Nephron progenitor cell (in vitro differentiated cells): Measurements from ENCODE around the gene CENPT.
"Not testable (repeated sequence)": the region's sequence is repeated elsewhere in the genome, so short reads cannot be mapped to it uniquely, and the experiment has no call there.

Experiments
- DNase-seq: peaks from one replicate; pipeline ENCODE4 v3.0.0; 2021
- H3K27ac Mint-ChIP-seq: 2 replicates; pipeline ENCODE4 v1.8.0; 2021; ENCODE audit warnings: mild to moderate bottlenecking, moderate library complexity, mixed read lengths
- H3K27me3 Mint-ChIP-seq: 2 replicates; pipeline ENCODE4 v1.8.0; 2021; ENCODE audit warnings: mild to moderate bottlenecking, low read depth, mixed read lengths; ENCODE audit not compliant: poor library complexity
- H3K36me3 Mint-ChIP-seq: 2 replicates; pipeline ENCODE4 v1.8.0; 2021; ENCODE audit warnings: low read depth, mixed read lengths
- H3K4me1 Mint-ChIP-seq: 2 replicates; pipeline ENCODE4 v1.8.0; 2021; ENCODE audit warnings: mixed read lengths
- H3K4me3 Mint-ChIP-seq: 2 replicates; pipeline ENCODE4 v1.8.0; 2021; ENCODE audit warnings: mild to moderate bottlenecking, moderate library complexity, mixed read lengths
- H3K9me3 Mint-ChIP-seq: 2 replicates; pipeline ENCODE4 v1.8.0; 2021; ENCODE audit warnings: mild to moderate bottlenecking, moderate library complexity, mixed read lengths
- TF ChIP-seq, protein P1 (sequence below): fragments of 200-600 bp; sonication (generic); IDR thresholded peaks from 2 replicates; pipeline ENCODE4 v1.5.0; 2021; ENCODE audit warnings: antibody characterized with exemption

Gene CENPT

DNA sequence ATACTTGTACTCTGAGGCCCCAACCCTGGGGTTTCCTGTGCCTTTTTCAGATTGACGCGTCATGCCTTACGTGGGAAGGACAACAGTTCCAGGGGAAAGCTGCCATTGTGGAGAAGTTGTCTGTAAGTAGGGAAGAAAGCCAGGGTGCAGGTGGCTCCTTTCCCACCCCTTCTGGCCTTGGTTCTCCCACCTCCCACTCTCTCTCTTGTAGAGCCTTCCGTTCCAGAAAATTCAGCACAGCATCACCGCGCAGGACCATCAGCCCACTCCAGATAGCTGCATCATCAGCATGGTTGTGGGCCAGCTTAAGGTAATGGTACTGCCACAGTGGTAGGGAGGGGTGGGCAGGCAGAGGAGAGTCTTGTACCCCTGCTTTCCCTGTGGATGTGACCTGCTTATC lies 20.8 kb upstream of the CENPT start:
- H3K4me3 Mint-ChIP-seq = no peak overlapping the region
- peaks cover 7% of the 10 kb centered on the region for H3K4me1 Mint-ChIP-seq
- H3K27ac Mint-ChIP-seq = no peak overlapping the region
- no peaks in the 10 kb centered on the region for H3K27me3 Mint-ChIP-seq
- H3K36me3 Mint-ChIP-seq = peaks cover 27% of the 10 kb centered on the region
- DNase-seq = no peak
- TF ChIP-seq, protein P1, sequence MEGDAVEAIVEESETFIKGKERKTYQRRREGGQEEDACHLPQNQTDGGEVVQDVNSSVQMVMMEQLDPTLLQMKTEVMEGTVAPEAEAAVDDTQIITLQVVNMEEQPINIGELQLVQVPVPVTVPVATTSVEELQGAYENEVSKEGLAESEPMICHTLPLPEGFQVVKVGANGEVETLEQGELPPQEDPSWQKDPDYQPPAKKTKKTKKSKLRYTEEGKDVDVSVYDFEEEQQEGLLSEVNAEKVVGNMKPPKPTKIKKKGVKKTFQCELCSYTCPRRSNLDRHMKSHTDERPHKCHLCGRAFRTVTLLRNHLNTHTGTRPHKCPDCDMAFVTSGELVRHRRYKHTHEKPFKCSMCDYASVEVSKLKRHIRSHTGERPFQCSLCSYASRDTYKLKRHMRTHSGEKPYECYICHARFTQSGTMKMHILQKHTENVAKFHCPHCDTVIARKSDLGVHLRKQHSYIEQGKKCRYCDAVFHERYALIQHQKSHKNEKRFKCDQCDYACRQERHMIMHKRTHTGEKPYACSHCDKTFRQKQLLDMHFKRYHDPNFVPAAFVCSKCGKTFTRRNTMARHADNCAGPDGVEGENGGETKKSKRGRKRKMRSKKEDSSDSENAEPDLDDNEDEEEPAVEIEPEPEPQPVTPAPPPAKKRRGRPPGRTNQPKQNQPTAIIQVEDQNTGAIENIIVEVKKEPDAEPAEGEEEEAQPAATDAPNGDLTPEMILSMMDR = no peak
- no peaks in the 10 kb centered on the region for H3K9me3 Mint-ChIP-seq

DNA sequence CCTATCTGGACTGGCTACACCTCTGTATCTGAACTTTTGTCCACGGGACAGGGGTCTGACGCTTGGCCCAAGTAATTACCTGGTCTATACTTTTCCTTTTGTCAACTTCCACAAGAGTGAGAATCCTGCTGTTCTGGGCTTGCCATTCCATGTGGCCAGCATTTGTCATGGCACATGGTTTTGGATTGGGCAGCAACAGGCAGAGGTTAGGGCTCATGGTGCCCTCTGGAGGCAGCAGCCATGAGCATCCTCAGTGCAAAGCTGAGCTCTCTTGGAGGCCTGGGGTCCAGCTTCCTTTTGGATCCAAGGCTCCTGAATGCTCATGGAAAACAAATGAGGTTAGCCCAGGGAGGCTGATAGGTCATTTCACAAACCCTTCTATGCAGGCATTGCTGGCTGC lies 17.8 kb upstream of the CENPT start:
- H3K36me3 Mint-ChIP-seq = peaks cover 27% of the 10 kb centered on the region
- H3K27ac Mint-ChIP-seq = no peak overlapping the region
- peaks cover 6% of the 10 kb centered on the region for H3K4me1 Mint-ChIP-seq
- peaks cover 3% of the 10 kb centered on the region for H3K27me3 Mint-ChIP-seq
- no peaks in the 10 kb centered on the region for H3K9me3 Mint-ChIP-seq
- no peak for DNase-seq
- TF ChIP-seq, protein P1 = no peak
- H3K4me3 Mint-ChIP-seq = no peak overlapping the region

DNA sequence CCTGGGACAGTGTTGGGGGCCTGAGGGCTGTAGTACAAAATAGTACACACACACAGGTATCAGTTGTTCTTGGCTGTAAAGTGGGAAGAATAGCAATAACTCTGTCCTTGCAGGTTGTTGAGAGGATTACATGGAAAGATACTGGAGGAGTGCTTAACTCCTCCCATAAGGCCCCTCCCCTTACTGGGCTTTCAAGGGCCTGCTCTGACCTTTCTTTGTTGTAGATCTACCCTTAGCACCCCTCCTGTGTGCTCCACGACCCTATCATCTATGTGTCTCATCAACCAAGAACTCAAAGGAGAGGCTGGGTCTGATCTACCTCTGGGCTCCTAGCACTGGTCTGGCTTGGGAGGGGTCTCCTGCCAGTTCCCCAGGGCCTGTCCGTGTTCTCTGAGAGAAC lies 17.1 kb upstream of the CENPT start:
- Mint-ChIP-seq H3K4me1 (peaks cover 6% of the 10 kb centered on the region), H3K27ac (no peak overlapping the region), H3K27me3 (peaks cover 3% of the 10 kb centered on the region), H3K36me3 (peaks cover 25% of the 10 kb centered on the region), H3K4me3 (no peak overlapping the region), H3K9me3 (no peaks in the 10 kb centered on the region)
- no peak for DNase-seq
- TF ChIP-seq, protein P1 = no peak

DNA sequence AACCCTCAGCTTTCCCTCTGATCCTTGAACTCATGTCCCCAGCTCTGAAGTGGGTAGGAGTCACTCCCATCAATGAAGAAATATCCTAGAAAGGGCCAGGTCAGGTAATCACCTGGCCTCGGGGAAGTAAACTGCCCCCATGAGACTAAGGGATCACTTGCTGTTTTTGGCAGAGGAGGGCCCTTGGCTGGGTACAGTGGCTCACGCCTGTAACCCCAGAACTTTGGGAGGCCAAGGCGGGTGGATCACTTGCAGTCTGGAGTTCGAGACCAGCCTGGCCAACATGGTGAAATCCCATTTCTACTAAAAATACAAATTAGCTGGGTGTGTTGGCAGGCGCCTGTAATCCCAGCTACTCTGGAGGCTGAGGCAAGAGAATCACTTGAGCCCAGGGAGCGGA lies 16.6 kb upstream of the CENPT start:
- not testable (repeated sequence) for H3K4me1 Mint-ChIP-seq, H3K27me3 Mint-ChIP-seq

DNA sequence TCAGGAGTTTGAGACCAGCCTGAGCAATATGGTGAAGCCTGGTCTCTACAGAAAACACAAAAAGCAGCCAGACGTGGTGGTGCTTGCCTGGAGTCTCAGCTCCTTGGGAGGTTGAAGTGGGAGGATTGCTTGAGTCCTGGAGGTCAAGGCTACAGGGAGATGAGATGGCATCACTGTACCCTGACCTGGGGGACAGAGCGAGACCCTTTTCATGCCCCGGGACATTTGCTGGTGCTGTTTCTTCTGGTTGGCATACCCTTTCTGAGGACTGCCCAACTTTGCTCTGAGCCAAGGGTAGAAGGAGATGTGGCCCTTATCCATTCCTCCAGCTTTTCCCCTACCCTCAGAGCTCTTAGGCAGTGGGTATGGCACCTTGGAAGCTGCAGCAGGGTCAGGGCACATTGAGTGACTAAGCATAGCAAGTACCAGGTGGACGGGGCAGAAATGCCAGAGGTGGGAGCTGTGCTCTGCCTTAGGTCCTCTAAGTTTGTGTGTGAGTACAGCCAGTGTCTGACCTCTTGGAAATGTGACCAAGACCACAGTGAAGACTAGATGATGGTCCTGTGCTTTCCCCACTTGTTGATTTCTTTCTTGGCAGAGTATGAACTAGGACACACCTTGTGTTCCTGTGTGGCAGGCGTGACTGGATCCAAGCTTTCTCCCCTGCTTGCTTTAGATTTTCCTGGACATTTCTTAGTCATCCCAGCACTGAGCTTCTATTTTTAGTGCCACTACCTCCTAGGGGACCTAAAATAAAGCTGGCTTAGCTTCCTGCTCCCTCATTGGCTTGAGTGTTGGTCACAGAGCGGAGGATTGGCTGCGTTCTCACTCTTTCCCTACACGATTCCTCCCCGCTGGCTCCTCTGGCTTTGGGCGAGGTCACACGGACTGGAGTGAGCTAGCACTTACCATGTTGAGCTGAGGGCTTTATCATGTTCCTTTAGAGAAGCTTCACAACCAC lies 15.4 kb upstream of the CENPT start:
- Mint-ChIP-seq H3K27ac (peak overlapping the region; percentile 97), H3K36me3 (peaks cover 38% of the 10 kb centered on the region), H3K4me1 (peaks cover 6% of the 10 kb centered on the region), H3K27me3 (peaks cover 3% of the 10 kb centered on the region), H3K9me3 (no peaks in the 10 kb centered on the region), H3K4me3 (no peak overlapping the region)
- TF ChIP-seq, protein P1 = no peak
- no peak for DNase-seq

More for the DNA sequence above, 16.6 kb upstream of the CENPT start:
- DNase-seq, H3K4me3 Mint-ChIP-seq, H3K9me3 Mint-ChIP-seq: not testable (repeated sequence)
- Mint-ChIP-seq H3K36me3 (peaks cover 27% of the 10 kb centered on the region), H3K27ac (peak overlapping the region; percentile 61)

DNA sequence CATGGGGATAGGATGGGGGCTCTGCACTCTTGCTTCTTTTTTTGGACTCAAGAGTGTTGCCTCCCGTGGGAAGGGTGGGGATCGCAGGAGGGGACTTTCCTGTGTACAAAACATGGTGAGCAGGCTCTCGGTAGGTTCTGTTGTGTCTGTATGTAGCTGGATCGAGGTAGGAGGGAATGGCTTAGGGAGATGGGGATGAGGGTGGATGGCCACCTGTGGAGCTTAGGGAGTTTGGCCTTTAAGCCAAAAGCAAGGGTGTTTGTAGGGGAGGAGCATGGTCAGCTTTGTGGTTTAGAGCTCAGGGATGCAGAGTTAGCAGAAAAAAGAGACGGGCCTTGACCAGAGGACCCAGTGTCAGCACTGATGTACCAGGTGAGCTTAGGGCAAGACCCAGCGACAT lies 14.4 kb upstream of the CENPT start:
- peaks cover 17% of the 10 kb centered on the region for H3K4me1 Mint-ChIP-seq
- H3K36me3 Mint-ChIP-seq = peaks cover 44% of the 10 kb centered on the region
- TF ChIP-seq, protein P1 = no peak
- H3K4me3 Mint-ChIP-seq = no peak overlapping the region
- H3K27me3 Mint-ChIP-seq = peaks cover 3% of the 10 kb centered on the region
- no peaks in the 10 kb centered on the region for H3K9me3 Mint-ChIP-seq
- no peak for DNase-seq
- H3K27ac Mint-ChIP-seq = peak overlapping the region; percentile 17
